DOHH2 (cell line): ENCODE measurements around the gene MYL6.

Source experiments
- EZH2phosphoT487 ChIP-seq: fragments of 200-600 bp; sonication (generic); IDR thresholded peaks from 2 replicates; pipeline ENCODE4 v1.6.1; 2017; ENCODE audit warnings: borderline replicate concordance, mild to moderate bottlenecking, antibody characterized with exemption, low read length, moderate library complexity, mixed read lengths
- TF ChIP-seq, protein P1 (sequence below): fragments of 200-600 bp; sonication (generic); IDR thresholded peaks from one replicate; pipeline ENCODE4 v1.5.1; 2014; ENCODE audit warnings: antibody characterized with exemption, mild to moderate bottlenecking, low read depth, low read length; ENCODE audit not compliant: poor library complexity, severe bottlenecking

- no peak for TF ChIP-seq EZH2phosphoT487
- TF ChIP-seq, protein P1, sequence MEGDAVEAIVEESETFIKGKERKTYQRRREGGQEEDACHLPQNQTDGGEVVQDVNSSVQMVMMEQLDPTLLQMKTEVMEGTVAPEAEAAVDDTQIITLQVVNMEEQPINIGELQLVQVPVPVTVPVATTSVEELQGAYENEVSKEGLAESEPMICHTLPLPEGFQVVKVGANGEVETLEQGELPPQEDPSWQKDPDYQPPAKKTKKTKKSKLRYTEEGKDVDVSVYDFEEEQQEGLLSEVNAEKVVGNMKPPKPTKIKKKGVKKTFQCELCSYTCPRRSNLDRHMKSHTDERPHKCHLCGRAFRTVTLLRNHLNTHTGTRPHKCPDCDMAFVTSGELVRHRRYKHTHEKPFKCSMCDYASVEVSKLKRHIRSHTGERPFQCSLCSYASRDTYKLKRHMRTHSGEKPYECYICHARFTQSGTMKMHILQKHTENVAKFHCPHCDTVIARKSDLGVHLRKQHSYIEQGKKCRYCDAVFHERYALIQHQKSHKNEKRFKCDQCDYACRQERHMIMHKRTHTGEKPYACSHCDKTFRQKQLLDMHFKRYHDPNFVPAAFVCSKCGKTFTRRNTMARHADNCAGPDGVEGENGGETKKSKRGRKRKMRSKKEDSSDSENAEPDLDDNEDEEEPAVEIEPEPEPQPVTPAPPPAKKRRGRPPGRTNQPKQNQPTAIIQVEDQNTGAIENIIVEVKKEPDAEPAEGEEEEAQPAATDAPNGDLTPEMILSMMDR = no peak
These were observed 30.7 kb upstream of the MYL6 start for GRCh38 chr12:56127485-56127887.
